Stimulated activated CD4-positive, alpha-beta T cell treated with anti-CD3 and anti-CD28 coated beads, Interleukin-4, amount 100 ng/mL, for 1 hour (primary cell): ENCODE data around the gene FLAD1.

Experiments used
- DNase-seq: peaks from one replicate; pipeline ENCODE4 v3.0.0-alpha.2; 2020

Gene FLAD1

DNA sequence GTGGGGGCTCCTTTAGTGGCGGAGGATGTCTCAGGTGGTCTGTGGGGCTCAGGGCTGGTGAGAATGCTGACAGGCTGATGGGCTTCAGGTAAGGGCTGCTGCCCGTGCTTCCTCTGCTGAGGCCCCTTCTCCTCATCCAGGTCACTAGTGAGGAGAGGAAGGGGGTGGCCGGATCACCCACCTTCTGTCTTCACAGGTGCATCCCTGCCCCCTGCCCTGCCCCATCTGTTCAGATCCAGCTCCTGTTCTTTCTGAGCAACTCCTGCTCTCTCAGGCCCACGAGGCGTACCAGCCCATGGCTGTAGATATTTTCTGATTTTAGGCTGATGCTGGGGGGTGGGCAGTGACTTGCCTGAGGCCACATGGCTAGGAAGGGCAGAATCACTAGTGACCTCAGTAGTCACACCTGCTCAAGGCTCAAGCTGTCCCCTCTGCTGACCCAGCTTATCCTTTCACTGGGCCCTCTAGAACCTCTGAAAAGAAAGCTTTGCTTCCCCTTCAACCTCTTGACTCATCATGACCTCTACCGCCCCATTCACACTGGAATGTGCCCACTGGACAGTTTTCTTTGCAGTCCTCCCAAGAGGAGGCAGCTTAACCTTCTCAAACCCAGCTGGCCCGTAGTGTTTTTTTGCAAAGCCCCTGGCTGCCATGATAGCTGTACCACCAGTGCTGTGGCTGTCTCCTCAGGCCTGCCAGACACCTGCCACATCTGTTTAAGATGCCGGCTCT is 35.6 kb downstream of the FLAD1 start:
- no peak for DNase-seq

- no peak for DNase-seq
Observed at GRCh38 chr1:155019377-155020245, 36.5 kb downstream of the FLAD1 start.

- DNase-seq, result no peak
Observed at GRCh38 chr1:155022136-155022926, 39.2 kb downstream of the FLAD1 start.

- no peak for DNase-seq
Observed at GRCh38 chr1:155022927-155023236, 39.7 kb downstream of the FLAD1 start.

- no peak for DNase-seq
Observed at GRCh38 chr1:155023627-155024026, 40.5 kb downstream of the FLAD1 start.

- DNase-seq, result no peak
Observed at GRCh38 chr1:155024315-155024714, 41.2 kb downstream of the FLAD1 start.

DNA sequence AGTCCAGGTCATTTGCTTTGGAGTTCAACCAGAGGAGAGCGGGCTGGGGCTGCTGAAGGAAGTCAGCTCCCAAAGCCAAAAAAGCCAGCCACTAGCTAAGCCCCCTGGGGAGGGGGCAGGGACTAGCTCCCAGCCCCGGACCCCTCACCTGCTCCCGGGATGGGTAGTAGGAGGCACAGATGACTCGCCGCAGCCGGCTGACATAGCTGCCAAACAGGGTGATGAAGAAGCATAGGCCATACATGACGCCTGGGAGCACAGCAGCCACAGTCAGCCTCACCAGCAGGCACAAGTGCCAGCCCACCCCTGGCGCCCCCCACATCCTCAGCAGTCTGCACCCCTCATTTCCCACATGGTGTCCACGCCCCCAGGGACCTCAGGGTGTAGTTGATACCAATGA is 43.0 kb downstream of the FLAD1 start:
- DNase-seq, result no peak

- no peak for DNase-seq
Observed at GRCh38 chr1:155026588-155026987, 43.4 kb downstream of the FLAD1 start.

- no peak for DNase-seq
Observed at GRCh38 chr1:155029513-155030242, 46.5 kb downstream of the FLAD1 start.

DNA sequence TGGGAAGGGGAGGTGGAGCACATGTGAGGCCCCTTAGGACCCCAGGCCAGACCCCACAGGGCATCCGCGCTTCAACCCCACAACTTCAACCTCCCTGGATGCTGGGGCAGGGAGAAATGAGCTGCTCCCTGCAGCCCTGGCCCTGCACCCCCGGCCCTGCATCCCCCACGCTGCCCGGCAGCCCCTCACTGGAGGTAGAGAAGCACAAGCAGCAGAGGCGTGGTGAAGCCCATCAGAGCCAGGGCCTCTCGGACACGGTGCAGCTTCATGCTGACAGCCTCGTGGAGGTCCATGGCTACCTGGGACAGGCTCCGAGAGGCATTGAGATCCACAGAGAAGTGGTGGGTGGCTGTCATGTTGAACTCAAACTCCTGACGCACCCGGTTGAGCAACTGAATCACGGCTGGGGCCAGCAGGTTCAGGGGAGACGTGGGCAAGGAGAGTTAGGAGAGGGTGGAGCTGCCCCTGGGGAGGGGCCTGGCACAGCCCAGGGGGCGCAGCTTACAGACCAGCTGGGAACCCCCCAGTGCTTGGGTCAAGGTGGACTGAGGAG is 47.2 kb downstream of the FLAD1 start:
- DNase-seq, result no peak

- no peak for DNase-seq
Observed at GRCh38 chr1:155030899-155031298, 47.8 kb downstream of the FLAD1 start.

DNA sequence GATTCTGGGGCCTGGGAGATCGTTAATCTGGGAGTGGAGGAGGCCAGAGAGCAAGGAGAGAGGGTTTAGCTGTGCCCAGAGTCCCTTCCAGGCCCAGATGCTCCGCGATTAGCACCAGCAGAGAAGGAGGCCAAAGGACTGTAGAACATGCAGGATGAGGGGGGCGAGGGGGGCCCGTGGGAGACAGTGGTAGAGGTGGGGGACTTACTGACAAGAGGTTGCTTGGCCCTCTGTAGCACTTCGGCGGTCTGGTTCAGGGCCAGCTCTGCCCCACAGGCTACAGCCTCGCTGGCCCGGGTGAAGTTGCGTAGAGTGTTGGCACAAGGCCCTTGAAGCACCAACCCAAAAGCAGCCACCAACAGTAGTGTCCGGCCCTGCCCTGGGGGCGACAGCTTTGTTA is 49.7 kb downstream of the FLAD1 start:
- no peak for DNase-seq

DNA sequence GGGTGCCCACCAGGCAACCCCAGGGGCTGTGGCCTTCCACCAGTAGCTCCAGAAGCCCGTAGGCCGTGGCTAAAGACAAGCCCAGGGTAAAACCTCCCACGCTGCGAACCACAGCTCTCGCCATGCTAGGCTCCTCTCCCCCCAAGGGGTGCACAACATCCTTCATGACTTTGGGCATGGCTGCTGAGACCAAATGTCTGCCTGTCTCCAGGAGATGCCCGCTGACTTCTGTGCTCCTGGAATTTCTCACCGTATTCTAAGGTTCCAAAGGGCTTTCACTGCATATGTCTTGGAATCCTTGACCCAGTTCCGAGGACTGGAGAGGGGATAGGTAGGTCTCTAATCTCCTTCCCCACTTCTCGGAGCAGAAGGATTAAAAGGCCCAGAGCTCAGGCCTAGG is 50.4 kb downstream of the FLAD1 start, which contains the start of the genes DCST1 and DCST2:
Gene DCST1, plus strand, starts transcription at position 301 of the 400 bp plus-strand sequence. CDS start 213 bp downstream, outside the sequence.
Gene DCST2, minus strand, starts transcription at position 258 of the 400 bp plus-strand sequence. Its CDS starts 80 bp downstream, at position 178.
- DNase-seq, result no peak

- no peak for DNase-seq
Observed at GRCh38 chr1:155034318-155035208, 51.4 kb downstream of the FLAD1 start.

DNA sequence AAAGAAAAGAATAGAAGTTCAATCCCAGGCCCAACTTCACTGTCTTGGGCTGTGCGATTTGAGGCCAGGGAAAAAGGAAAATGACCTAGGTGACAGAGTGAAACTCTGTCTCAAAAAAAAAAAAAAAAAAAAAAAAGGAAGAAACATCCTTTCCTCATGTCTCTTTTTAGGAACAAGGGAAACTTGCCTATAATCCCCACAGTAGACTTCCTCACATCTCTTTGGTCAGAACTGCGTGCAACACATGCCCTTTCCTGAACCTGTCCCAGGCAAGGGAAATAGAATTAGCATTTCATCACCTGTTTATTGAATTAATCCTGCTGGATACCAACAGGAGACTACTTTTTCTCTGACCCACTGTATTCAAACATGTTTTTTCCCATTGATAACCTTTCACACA is 52.8 kb downstream of the FLAD1 start:
- DNase-seq, result no peak

DNA sequence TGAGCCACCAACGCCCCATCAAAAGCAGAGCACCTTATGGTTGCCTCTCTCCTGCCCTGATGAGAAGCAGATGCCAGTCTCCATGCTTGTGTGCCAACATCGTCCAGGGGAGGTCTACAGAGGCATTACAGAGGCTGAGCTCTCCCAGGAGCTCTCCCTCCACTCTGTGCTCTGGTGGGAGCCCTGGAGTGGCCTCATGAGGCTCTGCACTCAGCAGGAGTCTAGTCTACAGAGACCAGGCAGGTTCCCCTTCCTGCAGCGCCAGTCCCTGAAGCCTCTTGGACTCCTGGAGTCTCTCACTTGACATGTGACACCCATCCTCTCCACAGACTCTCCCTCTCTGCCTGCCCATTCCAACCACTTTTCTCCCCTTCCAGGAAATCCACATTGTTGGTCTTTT is 53.9 kb downstream of the FLAD1 start:
- DNase-seq, result no peak

DNA sequence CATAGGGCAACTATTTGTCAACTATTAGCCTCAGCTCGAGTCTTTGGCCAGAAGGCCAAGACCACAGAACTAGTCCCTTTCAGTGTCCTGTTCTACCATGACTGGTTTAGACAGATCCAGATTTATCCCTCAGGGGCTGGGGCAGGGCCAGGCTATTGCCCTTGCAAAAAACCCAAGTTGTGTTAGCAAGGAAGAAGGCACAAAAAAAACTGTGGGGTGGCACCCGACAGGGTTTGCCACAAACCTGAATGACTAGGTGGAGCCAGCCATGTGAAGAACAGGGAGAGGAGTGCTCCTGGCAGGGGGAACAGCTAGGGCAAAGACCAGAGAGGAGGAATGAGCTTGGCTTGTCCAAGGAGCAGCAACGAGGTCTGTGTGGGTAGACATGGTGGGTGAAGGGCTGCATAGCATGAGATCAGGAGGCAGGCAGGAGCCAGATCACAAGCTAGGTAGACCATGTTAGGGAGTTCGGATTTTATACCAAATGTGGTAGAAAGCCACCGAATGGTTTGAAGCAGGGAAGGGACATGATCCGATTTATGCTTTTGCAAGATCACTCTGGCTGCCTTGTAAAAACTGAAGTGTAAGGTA is 54.8 kb downstream of the FLAD1 start:
- no peak for DNase-seq

GRCh38 chr1:155038602-155039307 is 55.6 kb downstream of the FLAD1 start:
- no peak for DNase-seq

- no peak for DNase-seq
Observed at GRCh38 chr1:155039308-155039669, 56.1 kb downstream of the FLAD1 start.
